Measurements from ENCODE around the gene NRM. TPM values are rescaled to one million over a fixed set of nuclear protein-coding genes. Genes with fewer than 3 reads are reported as not detected.
A peak's percentile ranks its signal among the peaks of the same experiment; 100 is the strongest.

NRM gene
- total and polyA plus RNA-seq, 2 of the 13 experiments (the other 11 are each of a cell fraction or from before 2014, with no cell fraction given) = 12.5 to 16.0 TPM

DNA sequence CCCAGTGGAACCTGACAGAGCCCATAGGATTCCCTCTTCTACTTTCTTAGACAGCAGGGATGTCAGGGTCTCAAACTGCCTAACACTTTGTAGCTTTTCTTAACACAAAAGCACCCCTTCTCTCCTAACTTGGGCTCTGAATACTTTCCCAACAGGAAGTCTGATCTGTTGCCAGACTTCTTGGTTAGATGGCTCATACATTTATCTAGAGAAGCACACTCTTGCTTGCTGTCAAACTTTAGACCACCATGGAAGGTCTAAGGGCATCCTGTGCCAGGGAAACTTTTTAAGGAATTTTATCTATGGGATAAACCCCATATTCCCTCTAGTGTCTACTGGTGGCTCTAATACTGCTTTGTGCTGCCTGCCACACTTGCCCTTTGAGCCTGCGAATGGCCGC lies 47.1 kb downstream of the NRM start:
- no peak overlapping the region for H3K9ac ChIP-seq (ENCODE audit: insufficient read depth, low read depth, low read length)
- FAIRE-seq (no peak), DNase-seq (ENCODE audit: low spot score) (no peak), ATAC-seq (no peak)
- TF ChIP-seq ZBTB34 (CRISPR knock-in tag; IDR thresholded peaks at IDR 0.05) = no peak
- TF ChIP-seq MAFK (conservative IDR thresholded peaks at IDR 0.05 in 1 of 2, IDR thresholded peaks at IDR 0.05 in 1 of 2; ENCODE audit: low read length in 2 of 2) = no peak
- TF ChIP-seq HNF4G (IDR thresholded peaks at IDR 0.05; ENCODE audit: borderline replicate concordance, low read depth, low read length) = no peak
- TF ChIP-seq HNF4G (CRISPR knock-in tag; IDR thresholded peaks at IDR 0.05; ENCODE audit: borderline replicate concordance, low read depth) = no peak
- no peak for TF ChIP-seq MATR3 (CRISPR knock-in tag; IDR thresholded peaks at IDR 0.05)
- TF ChIP-seq ZNF574 (CRISPR knock-in tag; IDR thresholded peaks at IDR 0.05) = no peak
- TF ChIP-seq ZKSCAN1 (IDR thresholded peaks at IDR 0.05; ENCODE audit: low read length) = no peak
- no peak for TF ChIP-seq ZNF674 (CRISPR knock-in tag; IDR thresholded peaks at IDR 0.05; ENCODE audit: low read depth)
- no peak for TF ChIP-seq ZNF572 (CRISPR knock-in tag; IDR thresholded peaks at IDR 0.05)
- TF ChIP-seq PLRG1 (conservative IDR thresholded peaks at IDR 0.05) = no peak
- TF ChIP-seq TERF1 (CRISPR knock-in tag; IDR thresholded peaks at IDR 0.05) = no peak
- H3K4me3 ChIP-seq (replicated peaks in 1 of 3; ENCODE audit: insufficient read depth in 1 of 3, low read depth in 2 of 3, low read length in 3 of 3) = no peak overlapping the region
- H3K79me2 ChIP-seq (ENCODE audit: insufficient read depth, low read length) = peaks cover 13% of the 10 kb centered on the region
- in situ Hi-C loops (cut with HindIII; ENCODE audit: extremely low pct_ligation_motif_present, low pct_unique_long_range_greater_than_20kb) (no loop called here), intact Hi-C loops (cut with micrococcal nuclease; ENCODE audit: unreplicated experiment) (no loop called here)
- no TSS peak for BruUV-seq (replicated peaks)
- 90% methylated on average over 2 of the region's 2 CpGs for WGBS (ENCODE audit: low lambda C conversion rate)
- peaks cover 45% of the 10 kb centered on the region for H3K4me1 ChIP-seq (ENCODE audit: insufficient read depth, low read length)
- H3K9me3 ChIP-seq (ENCODE audit: low read length) = no peaks in the 10 kb centered on the region
- no peaks in the 10 kb centered on the region for H4K20me1 ChIP-seq (ENCODE audit: insufficient read depth, low read length)
- H3K4me2 ChIP-seq (ENCODE audit: low read depth, low read length) = no peak overlapping the region
- ChIA-PET CTCF (ENCODE audit: low intra/inter-chr PET ratio, low total read pairs) (no interaction called here), POLR2A (interaction anchor here (1.1 to 2.5 kb wide), 3 partner anchors 12 to 74 kb away, joined by 3 to 13 read pairs (median 3); partner anchors contain the start of gene MDC1)
- H3K27ac ChIP-seq (ENCODE audit: extremely low read length, insufficient read depth, low read length) = peak overlapping the region; percentile 31
- peaks cover 14 to 50% of the 10 kb centered on the region in 2 experiments; a peak in 4 of 5 replicates for H3K36me3 ChIP-seq (replicated peaks in 1 of 2; ENCODE audit: control insufficient read depth in 1 of 2, insufficient read depth in 2 of 2, low read length in 2 of 2)
- no peaks in the 10 kb centered on the region; a peak in 1 of 5 replicates for H3K27me3 ChIP-seq (ENCODE audit: control insufficient read depth in 1 of 2, insufficient read depth in 2 of 2, low read length in 2 of 2)
- no peak overlapping the region for H2AFZ ChIP-seq (ENCODE audit: low read length)

All from HepG2 (cell line).